SIG-M5 treated with dmso at 0.1 percent for 504 hours (cell line): Measurements from ENCODE around the gene MAPK12.

Experiments
- DNase-seq: peaks from one replicate; lab custom pipeline; 2025; ENCODE audit not compliant: unreplicated experiment; lab: John Stamatoyannopoulos, UW

Gene MAPK12

GRCh38 chr22:50299785-50300619 is 38.5 kb upstream of the MAPK12 start:
- no peak for DNase-seq

- no peak for DNase-seq
Measured at GRCh38 chr22:50298937-50299784, 37.7 kb upstream of the MAPK12 start.

- no peak for DNase-seq
Measured at GRCh38 chr22:50298266-50298637, 36.8 kb upstream of the MAPK12 start.

- no peak for DNase-seq
Measured at GRCh38 chr22:50297510-50298265, 36.2 kb upstream of the MAPK12 start.

GRCh38 chr22:50296658-50297490 is 35.4 kb upstream of the MAPK12 start:
- no peak for DNase-seq

- DNase-seq = no peak
Measured at GRCh38 chr22:50294319-50294656, 32.8 kb upstream of the MAPK12 start.

- DNase-seq = peak; percentile 31
Measured at GRCh38 chr22:50293441-50294318, 32.2 kb upstream of the MAPK12 start.

- DNase-seq = no peak
Measured at GRCh38 chr22:50292643-50293440, 31.4 kb upstream of the MAPK12 start.

- no peak for DNase-seq
Measured at GRCh38 chr22:50289942-50290630, 28.6 kb upstream of the MAPK12 start.

- DNase-seq = no peak
Measured at GRCh38 chr22:50289151-50289941, 27.9 kb upstream of the MAPK12 start.

GRCh38 chr22:50287731-50288130 is 26.2 kb upstream of the MAPK12 start:
- no peak for DNase-seq

- DNase-seq = no peak
Measured at GRCh38 chr22:50286701-50287318, 25.3 kb upstream of the MAPK12 start.

GRCh38 chr22:50286275-50286674 is 24.8 kb upstream of the MAPK12 start:
- DNase-seq = no peak

GRCh38 chr22:50285568-50286229 is 24.2 kb upstream of the MAPK12 start:
- no peak for DNase-seq

GRCh38 chr22:50284479-50284878 is 23.0 kb upstream of the MAPK12 start:
- no peak for DNase-seq

- DNase-seq = no peak
Measured at GRCh38 chr22:50283821-50284220, 22.3 kb upstream of the MAPK12 start.
